HEK293 (cell line): ENCODE measurements around the gene TFEC.

Experiments
- CTCF ChIP-seq: fragments of 450-650 bp; formaldehyde crosslinking; IDR thresholded peaks from 2 replicates; pipeline ENCODE4 v1.5.1; 2016; ENCODE audit warnings: missing biosample characterization, missing genetic modification characterization
- TF ChIP-seq, protein P1 (sequence below): fragments of 450-650 bp; formaldehyde crosslinking; optimal IDR thresholded peaks from 2 replicates; pipeline ENCODE3; 2016; ENCODE audit warnings: missing biosample characterization, mild to moderate bottlenecking, missing genetic modification characterization

DNA sequence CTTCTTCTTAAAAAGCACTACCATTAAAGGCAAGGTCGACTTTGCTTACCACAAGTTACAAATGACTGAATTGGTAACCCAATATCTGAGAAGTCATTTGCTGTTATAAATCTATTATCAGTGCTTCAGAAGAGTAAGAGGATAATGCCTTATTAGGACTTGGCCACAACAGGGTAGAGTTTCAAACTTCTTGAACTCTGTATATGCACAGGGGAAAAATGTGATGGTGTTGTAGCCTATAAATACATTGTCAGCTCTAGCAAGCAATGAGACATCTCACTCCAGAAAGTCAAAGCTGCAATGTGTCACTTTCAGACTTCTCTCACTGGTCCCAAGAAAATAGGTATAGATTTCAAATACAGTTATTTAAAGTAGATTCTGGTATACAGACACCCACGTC lies 9.3 kb downstream of the TFEC start:
- no peak for TF ChIP-seq CTCF (tag by site-specific recombination)
- TF ChIP-seq, protein P1, sequence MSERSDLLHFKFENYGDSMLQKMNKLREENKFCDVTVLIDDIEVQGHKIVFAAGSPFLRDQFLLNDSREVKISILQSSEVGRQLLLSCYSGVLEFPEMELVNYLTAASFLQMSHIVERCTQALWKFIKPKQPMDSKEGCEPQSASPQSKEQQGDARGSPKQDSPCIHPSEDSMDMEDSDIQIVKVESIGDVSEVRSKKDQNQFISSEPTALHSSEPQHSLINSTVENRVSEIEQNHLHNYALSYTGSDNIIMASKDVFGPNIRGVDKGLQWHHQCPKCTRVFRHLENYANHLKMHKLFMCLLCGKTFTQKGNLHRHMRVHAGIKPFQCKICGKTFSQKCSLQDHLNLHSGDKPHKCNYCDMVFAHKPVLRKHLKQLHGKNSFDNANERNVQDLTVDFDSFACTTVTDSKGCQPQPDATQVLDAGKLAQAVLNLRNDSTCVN: no peak
